HG02610 (cell line): Measurements from ENCODE around the gene CRISP3.
"Not testable (repeated sequence)": the region's sequence is repeated elsewhere in the genome, so short reads cannot be mapped to it uniquely, and the experiment has no call there.

Experiments used
- ATAC-seq: cut with Tn5 transposase; IDR thresholded peaks from one replicate; pipeline ENCODE4 v1.9.1; 2021; ENCODE audit warnings: mild to moderate bottlenecking, moderate library complexity; ENCODE audit not compliant: unreplicated experiment

The CRISP3 gene

GRCh38 chr6:49744259-49744658, at the start of gene CRISP3:
Gene CRISP3 (minus strand): TSS chr6:49744388. CDS start chr6:49744367, 21 bp downstream.
- ATAC-seq = no peak

- ATAC-seq = no peak
These were observed 46.2 kb upstream of the CRISP3 start for GRCh38 chr6:49790341-49790740.

- no peak for ATAC-seq
These were observed 43.0 kb upstream of the CRISP3 start, which contains the start of gene PGK2 for GRCh38 chr6:49787176-49787575. Gene PGK2 (minus strand): TSS chr6:49787285. CDS start chr6:49787187, 98 bp downstream.

GRCh38 chr6:49784272-49784671, 40.1 kb upstream of the CRISP3 start:
- ATAC-seq = no peak

- ATAC-seq = no peak
These were observed 38.5 kb upstream of the CRISP3 start for GRCh38 chr6:49782725-49783124.

GRCh38 chr6:49782293-49782692, 38.1 kb upstream of the CRISP3 start:
- ATAC-seq = no peak

- ATAC-seq = no peak
These were observed 32.3 kb upstream of the CRISP3 start for GRCh38 chr6:49776444-49776843.

GRCh38 chr6:49775043-49775442, 30.9 kb upstream of the CRISP3 start:
- no peak for ATAC-seq

- ATAC-seq = no peak
These were observed 28.1 kb upstream of the CRISP3 start for GRCh38 chr6:49772285-49772684.

- ATAC-seq = no peak
These were observed 22.6 kb upstream of the CRISP3 start for GRCh38 chr6:49766762-49767161.

GRCh38 chr6:49764571-49765236, 20.5 kb upstream of the CRISP3 start:
- ATAC-seq = no peak

- ATAC-seq = no peak
These were observed 759 bp downstream of the CRISP3 start for GRCh38 chr6:49743429-49743828.

GRCh38 chr6:49739423-49739822, 4.8 kb downstream of the CRISP3 start:
- no peak for ATAC-seq

- no peak for ATAC-seq
These were observed 8.1 kb downstream of the CRISP3 start for GRCh38 chr6:49736017-49736508.

- ATAC-seq = no peak
These were observed 10.5 kb downstream of the CRISP3 start for GRCh38 chr6:49733680-49734079.

- no peak for ATAC-seq
These were observed 11.4 kb downstream of the CRISP3 start for GRCh38 chr6:49732781-49733180.

GRCh38 chr6:49730251-49730650, 13.9 kb downstream of the CRISP3 start:
- ATAC-seq = no peak

GRCh38 chr6:49723917-49724316, 20.3 kb downstream of the CRISP3 start:
- not testable (repeated sequence) for ATAC-seq

- ATAC-seq = no peak
These were observed 22.9 kb downstream of the CRISP3 start for GRCh38 chr6:49721297-49721696.

- no peak for ATAC-seq
These were observed 23.8 kb downstream of the CRISP3 start for GRCh38 chr6:49720372-49720771.

GRCh38 chr6:49713346-49713745, 30.8 kb downstream of the CRISP3 start, which contains the start of gene CRISP2:
Gene CRISP2 (minus strand): TSS chr6:49713543. CDS start chr6:49709196, 4,347 bp downstream.
- no peak for ATAC-seq

- ATAC-seq = no peak
These were observed 45.7 kb downstream of the CRISP3 start for GRCh38 chr6:49698478-49698877.

GRCh38 chr6:49693512-49693911, 50.7 kb downstream of the CRISP3 start:
- ATAC-seq = no peak
